Head of caudate nucleus (tissue), 42 donors: ENCODE data around the gene FOXJ1.

Source experiments
- DNase-seq, 42 donors: peaks; one replicate each; pipeline versions ENCODE4 v3.0.0 to v3.0.0-alpha.2; 2020 to 2021; ENCODE audit warnings: mixed read lengths in 7 of 42
- intact Hi-C: fragments of 100-400 bp; cut with DNase I; formaldehyde crosslinking; loops from one replicate; pipeline ENCODE4 v1.15.0; 2022

Gene FOXJ1

DNA sequence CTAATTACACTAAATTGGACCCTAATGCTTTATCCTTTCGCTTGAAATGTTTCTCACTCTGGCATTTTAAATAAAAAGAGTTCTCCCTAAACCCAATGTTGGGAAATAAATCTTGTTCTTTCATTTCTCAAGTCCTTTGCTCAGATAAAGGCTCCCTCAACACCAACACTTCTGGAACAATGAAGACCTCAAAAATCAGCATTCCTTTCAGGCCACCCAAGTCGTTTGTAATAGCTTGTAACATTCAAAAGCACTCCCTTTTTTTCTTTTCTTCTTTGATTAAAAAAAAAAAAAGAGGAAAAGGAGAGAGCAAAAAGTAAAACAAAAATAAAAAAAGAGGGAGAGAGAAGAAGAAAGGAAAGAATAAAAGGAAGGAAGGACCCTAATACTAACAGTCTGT, 23.3 kb upstream of the FOXJ1 start:
- intact Hi-C loops, result no loop called here
- no peak for DNase-seq

DNA sequence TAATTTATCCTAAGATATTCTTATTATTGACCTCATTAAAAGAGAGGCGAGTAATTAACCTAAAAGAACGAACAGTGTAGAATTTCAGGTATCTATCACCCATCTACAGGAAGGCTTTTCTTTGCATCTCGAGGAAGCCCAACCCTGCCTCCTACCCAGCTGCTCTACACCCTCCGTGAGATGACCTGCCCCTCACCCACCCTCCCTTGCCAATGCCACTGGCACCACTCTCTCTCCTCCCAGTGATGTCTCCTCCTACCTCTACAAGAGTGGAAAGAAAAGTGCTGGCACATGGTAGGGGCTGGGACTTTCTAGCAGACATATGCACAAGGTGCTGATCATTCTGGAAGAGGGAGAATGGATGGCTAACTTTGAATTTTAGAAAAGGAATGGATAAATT, 22.9 kb upstream of the FOXJ1 start:
- intact Hi-C loops, result no loop called here
- peak in 1 of 42 donors; percentile 6 for DNase-seq

DNA sequence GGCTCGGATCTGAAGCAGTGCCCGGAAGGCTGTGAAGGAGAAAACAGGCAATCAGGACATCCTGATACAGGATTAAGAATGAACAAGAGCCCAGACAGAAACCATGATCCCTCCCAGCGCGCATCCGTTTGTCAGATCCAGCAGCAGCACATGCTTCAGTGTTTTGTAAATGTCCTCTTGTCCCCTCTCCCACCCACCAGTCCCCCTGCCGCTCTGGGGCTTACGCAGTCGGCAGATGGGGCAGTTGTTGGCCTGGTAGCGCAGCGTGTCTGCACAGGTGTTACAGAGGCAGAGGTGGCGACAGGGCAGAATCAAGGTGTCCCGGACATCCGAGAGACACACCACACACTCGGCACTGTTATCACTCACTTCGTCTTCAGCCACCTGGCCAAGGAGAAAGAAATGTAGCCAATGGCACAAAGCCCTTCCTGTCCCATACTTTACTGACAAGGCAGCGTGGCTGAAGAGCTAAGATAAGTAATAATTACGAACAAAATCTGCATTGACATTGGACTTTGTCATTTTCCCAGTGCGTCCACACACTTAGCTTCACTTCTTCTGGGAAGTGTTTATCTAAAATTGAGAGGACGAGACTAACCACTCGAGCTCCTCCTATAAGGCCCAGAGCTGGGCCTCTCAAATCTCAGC, 20.7 kb upstream of the FOXJ1 start:
- DNase-seq, result peak in 2 of 42 donors; percentile 22 to 34
- intact Hi-C loops, result no loop called here

DNA sequence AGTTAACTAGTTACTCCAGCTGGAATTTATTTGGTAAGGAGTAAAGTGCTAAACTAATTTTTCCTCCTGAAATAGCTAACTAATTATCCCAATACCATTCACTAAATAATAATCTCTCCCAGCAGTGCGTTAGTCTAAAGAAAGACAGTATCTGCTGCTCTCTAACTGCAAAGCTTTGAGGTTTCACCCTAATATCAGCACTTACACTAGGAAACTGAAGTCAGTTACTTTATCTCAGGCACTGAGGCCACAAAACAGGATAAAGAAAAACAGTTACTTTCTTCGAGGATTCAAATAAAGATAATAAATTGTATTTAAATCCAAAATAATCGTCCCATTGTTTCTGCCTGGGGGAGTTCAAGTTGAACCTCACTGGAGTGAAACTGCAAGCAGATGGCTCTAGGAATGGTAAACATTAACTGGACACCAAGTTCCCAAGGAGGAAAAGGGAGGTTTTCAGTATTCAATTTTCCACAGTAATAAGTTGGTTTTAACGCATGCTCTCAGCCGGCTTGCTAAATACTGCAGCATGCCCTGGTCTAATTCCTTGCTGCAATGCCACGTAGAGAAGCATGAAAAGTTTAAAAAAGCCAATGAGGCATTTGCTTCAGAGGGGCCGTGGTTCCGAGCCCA, 20.0 kb upstream of the FOXJ1 start:
- peak in 1 of 42 donors; percentile 15 for DNase-seq
- intact Hi-C loops, result no loop called here

DNA sequence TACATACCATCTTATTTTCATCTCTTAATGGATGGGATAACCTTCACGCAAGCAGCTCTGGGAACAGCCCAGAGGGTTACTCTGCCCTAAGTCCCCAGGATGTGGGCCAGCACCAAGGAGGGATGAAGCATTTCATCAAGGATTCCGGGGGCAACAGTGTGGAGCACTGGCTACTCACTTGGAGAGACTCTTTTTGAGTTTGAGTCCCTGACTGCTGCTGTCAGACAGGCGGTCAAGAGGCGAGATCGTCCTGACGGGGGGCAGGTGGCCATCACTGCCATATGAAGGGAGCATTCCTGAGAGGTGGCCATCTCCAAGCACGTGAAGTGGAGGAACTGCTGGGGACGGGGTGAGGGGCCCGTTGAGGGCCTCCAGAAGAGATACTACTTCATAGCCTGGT, 18.1 kb upstream of the FOXJ1 start:
- intact Hi-C loops, result no loop called here
- DNase-seq, result no peak

DNA sequence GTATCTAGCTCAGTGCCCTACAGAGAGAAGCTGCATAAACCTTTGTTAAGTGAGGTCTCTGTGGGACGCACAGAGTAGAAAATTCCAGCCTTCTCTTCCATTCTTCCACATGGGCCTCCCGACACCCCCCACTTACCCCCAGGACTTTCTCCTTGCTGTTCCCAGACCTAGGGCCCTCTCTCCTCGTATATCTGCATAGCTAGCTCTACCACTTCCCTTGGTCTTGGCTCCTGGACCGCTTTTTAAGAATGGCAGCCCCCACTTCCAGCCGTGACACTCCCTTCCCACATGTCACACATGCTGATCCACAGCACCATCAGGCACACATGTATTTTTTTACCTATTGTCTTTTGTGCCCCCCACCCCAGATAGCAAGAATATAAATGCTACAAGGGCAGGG, 16.7 kb upstream of the FOXJ1 start:
- intact Hi-C loops, result no loop called here
- DNase-seq, result peak in 1 of 42 donors; percentile 1

DNA sequence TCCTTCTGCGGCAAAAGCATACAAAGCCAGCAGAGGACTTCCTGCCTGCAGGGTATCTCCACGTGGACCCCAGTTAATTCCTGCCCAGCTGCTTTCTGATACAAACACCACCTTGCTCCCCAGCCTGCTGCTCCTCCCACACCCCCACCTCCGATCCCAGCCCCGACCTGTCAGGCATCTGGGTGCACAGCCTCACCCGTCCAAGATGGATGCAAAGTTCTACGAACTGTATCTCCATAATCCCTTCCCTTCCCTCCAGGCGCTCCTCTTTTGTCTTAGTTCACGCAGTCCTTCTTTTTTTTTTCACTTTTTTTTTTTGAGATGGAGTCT, 15.6 kb upstream of the FOXJ1 start:
- peak in 2 of 42 donors; percentile 21 to 34 for DNase-seq
- intact Hi-C loops, result no loop called here

DNA sequence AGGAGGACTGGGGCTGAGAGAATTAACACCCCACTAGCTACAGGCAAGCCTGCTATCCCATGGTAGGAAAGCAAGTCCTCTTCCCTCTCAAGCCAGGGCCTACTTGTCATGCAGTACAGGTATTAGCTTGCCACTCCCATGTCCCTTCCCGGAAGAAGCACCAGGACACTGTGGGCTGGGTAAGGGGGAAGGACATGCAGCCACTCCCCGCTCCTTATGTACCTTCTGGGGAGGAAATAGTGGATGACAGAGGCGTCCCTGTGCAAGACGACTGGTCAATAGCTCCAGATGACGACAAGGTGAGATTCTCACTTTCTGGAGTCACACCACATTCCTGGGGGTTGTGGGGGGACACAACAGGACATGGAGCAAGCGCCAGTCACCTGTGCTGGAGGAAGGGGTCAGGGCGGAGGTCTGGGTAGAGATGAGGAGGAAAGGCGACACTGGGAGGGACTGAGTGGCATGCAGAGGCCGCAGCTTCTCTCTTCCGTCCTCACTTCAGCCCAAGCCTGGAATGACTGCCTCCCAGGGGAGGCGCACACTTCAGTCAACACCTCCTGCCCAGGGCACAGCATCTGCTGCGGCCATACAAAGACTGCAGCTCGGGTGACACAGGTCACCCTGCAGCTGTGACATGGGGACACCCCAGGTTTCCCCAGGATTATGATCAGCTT, 15.1 kb upstream of the FOXJ1 start:
- peak in 2 of 42 donors; percentile 2 to 16 for DNase-seq
- intact Hi-C loops, result no loop called here

DNA sequence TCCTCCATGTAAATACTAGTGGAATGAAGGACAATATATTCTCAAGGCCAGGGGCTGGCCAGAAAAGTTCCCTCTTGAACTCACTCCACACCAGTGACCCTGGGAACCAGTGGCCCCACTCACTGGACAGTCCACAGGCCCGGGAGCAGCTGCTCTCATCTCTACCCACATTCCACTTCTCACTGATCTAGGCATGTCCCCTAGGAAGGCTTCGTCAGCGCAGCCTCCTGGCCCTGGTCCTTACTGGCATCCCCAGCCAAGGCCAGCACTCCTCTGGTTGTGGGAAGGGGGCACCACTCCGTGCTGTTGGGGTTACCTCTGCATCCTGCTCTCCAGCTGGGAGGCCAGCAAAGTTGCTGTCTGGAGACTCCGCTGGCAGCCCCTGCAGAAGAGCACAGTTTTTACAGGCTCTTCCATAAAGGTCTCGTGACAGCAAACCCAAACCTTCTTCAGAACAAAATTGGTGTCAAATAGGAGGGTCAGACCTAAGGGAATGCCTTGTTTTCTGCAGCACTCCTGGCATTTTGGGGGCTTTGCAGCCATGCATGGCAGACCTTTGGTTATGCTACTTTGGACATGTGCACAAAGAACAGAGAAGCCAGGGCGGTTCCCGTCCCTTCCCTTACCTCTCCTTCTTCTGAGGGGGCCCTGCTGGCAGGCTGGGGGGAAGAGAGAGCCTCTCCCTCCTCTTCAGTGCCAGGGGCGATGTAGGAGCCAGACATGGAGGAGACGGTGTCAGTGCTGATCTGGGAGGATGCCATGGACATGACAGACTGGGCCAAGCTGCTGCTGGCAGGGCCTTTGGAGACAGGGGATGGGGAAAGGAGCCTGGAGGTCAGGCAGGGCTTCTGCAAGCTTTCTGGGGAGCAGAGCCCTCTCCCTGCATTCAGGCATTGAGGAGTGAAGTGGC, 14.1 kb upstream of the FOXJ1 start:
- peak in 3 of 42 donors; percentile 4 to 36 (median 26) for DNase-seq
- intact Hi-C loops, result no loop called here

DNA sequence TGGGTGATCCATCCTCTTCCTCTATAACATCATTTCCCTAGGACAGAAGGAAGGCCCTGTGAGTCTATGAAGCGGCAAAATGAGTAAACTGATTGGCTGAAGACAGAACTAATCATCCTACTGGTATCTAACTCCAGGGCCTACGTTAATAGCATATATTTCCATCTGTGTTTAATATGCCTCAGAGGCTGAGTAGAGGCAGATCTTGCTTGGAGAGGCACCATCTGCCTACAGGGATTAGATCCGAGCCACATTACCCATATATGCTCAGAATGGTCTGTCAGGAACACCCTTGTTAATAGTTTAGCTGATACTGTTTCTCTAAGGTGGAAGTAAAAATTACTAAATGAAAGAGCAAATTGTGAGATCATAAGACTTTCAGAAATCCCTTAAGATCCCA, 13.2 kb upstream of the FOXJ1 start:
- intact Hi-C loops, result no loop called here
- no peak for DNase-seq

DNA sequence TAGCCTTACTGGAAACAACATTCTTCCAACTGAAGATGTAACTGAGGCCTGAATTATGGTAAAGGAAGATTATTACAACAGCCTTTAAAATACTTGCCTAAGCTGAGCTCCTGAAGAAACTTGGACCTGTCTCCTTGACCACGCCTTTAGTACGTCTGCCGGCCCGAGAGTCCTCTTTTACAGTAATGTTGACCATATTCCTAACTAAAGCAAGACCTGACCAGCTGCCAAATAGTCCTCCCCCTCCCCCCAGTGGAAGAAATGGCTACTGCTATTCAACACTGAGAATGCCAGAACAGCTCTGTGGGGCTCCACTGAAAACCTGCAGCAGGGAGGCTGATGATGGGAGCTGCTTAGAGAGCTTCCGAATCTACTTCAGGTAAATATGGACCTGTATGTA, 12.6 kb upstream of the FOXJ1 start:
- peak in 3 of 42 donors; percentile 2 to 29 (median 17) for DNase-seq

DNA sequence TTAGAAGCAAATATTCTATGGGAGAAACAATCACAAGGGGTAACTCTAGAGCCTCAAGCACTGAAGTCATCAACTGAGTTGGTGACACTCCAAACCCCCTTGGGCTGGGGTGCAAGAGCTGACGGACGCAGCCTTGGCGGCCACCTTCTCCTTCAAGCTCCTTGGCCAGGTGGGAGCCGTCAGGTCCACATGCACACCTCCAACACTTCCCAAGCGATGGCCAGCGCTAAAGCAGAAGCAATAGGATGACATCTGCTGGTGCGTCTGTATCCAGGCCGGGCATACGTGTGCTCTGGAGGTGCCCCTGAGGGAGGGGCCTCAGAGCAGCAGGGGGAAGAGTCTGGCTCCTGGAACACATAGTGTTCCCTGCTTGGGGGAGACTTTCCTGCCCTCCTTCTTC, 12.2 kb upstream of the FOXJ1 start:
- DNase-seq, result peak in 2 of 42 donors; percentile 3 to 21
- intact Hi-C loops, result no loop called here

More for the DNA sequence above, 12.6 kb upstream of the FOXJ1 start:
- intact Hi-C loops, result no loop called here

DNA sequence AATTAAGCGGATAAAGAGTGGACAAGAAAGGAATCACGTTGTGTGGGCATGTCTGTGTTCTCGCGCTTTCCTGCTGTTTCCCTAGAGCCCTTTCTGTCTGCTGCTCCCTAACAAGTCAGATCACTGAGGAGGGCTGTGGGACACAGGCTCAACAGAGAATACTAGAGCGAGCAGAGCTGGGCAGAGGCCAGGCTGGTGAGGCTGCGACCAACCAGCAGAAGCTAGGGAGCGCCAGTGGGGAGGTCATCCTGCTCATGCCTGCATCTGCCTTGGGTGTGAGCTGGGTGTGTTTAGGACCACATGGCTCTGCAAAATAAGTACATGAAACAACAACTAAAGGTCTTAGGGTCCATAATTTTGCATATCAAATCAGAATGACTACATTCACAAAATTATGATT, 11.5 kb upstream of the FOXJ1 start:
- peak in 7 of 42 donors; percentile 28 to 56 (median 43) for DNase-seq
- intact Hi-C loops, result no loop called here

DNA sequence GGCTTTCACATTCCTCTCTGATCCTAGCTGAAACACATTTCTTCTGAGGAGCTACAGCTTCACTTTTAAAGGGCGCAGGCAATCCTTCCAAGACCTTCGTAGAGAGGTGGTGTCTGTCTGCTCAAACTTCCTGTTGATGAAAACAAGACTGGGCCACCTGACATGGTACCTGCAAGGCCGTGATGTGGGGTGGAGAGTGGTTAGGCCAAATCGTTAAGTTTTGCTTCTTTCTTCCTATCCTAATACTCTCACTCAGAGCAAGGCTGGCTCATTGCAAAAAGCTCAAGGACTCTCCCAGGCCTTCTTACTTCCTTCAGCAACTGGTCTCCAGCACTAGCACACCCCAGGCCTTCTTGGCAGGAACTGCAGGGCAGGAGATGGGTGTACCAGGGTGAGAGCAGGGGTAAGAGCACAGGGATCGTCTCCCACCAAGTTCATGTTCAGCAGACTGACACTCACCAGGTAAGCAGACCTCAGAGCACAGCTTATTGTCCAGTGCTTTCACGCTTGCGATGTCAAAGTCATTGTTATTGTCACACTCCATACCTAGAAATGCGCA, 10.9 kb upstream of the FOXJ1 start:
- intact Hi-C loops, result no loop called here
- peak in 1 of 42 donors; percentile 3 for DNase-seq

DNA sequence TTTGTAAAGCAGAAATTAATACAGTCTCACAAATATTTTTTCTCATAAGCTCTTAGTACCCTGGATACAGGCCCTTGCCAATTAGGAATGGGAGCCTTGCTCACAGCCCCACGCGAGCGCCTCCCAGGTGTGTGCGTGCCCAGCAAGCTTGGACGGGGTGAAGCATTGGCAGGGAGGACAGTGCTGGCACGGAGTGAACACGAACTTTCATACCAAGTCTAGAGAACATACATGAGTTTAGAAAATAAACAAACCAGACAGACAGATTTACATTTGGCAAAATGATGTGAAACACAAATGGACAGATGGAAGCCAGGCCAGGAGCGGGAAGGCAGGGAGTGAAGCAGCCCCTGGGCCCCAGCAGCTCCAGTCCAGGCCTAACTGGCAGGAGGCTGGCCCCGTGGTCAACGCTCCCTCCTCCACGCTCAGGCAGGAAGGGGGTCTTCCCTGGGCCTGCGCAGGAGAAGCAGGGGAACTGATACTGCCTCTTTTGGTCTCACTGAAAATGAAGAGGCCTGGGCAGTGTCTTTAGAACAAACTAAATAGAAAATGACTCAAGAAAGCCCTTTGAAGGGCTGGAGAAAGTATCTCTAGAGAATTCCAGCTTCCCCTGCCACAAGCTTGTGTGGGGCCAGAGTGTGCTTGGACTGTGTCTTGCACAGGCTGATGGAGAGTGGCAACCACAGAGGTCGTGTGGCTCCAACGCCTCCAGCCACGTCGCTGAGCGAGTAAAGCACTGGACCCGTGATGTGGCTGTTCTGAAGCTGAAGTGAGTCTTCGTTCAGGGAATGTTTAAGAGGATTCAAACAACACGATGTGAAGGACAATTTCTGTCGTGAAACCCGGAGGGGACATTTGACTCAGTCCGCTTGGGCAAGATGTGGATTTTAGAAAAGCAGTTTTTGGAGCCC, 9.9 kb upstream of the FOXJ1 start:
- intact Hi-C loops, result no loop called here
- peak in 2 of 42 donors; percentile 23 to 42 for DNase-seq

DNA sequence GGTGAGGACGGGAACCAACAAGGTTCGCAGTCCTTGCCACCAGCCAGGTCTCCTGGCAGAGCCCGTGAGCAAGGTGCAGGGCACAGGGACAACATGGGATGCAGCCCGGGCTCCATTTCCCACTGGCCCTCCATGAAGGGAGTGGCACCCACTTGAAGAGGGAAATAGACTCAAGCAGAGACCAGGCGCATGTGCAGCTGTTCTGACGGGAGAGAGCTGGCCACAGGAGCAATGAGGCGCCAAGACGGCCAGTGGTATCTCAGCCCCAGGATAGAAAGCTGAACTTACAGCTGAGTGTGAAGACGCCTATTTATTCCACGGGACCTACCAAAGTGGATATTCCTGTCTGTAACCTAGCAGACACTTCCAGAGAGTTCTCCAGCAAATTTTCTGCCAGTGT, 8.2 kb upstream of the FOXJ1 start:
- intact Hi-C loops, result no loop called here
- DNase-seq, result no peak

DNA sequence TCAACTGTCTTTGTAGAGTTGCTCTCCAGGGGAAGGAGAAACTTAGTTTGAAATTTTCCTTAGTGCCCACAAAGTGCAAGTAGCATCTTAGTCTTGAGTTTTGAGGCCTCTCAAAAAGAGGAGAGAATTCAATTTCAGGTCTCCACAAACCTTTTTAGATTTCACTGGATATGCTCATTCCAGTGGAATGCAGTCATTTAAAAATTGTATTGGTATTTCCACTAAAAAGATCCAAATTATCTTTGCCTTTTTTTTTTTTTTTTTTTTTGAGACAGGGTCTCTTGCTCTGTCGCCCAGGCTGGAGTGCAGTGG, 6.9 kb upstream of the FOXJ1 start:
- intact Hi-C loops, result no loop called here
- no peak for DNase-seq

DNA sequence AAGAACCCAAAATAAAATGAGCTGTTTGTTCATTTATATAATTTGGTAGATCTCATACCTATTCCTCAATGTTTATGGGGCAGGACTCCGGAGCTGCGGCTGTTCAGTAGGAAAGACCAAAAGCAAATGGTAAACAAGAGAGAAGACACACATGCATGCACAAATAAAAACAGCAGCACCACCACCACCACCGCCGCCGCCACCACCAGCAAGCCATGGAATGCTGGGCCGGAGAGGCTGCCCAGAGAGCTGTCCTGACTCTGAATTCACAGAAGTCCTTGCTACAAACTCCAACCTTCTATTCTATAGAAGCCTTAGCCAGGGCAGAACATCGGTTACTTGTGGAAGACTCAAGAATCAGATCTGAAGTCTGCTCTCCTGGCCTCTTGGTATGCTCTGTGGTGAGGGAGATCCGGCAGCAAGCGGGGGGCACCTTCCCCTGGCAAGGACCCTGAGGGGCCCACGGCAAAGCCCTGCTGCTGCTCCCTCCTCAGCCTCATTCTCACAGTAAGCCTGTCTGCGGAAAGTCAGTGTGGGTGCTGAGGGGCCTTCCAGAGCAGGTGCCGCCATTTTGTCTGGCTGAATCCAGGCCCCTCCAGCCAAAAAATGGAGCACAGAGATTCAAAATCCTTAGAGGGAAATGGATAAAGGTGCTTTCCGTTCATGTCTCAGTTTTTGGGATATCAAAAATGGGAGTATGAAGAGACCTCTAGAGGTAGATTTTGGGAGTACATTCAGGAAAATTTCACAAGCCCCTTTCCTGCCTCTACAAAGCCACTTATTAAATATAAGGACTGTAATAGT, 6.4 kb upstream of the FOXJ1 start:
- DNase-seq, result no peak
- intact Hi-C loops, result no loop called here
